Calu3 (cell line): ENCODE measurements around the gene HPN. TPM values are rescaled to one million over a fixed set of nuclear protein-coding genes. Genes with fewer than 3 reads are reported as not detected.

Experiments
- BruUV-seq: library from RNA; stranded (reverse); fragments of 400-500 nt; replicated peaks from 2 replicates; lab custom pipeline; 2021; lab: Mats Ljungman, UMichigan
- CTCF ChIA-PET: fragments of 300-600 bp; sonication (Branson Sonifier 250); formaldehyde crosslinking; loops from one replicate; lab custom pipeline; 2022; ENCODE audit warnings: antibody characterized with exemption; lab: Charles Lee
- DNase-seq: peaks from one replicate; pipeline ENCODE4 v3.0.0; 2022
- H3K27ac Mint-ChIP-seq: one replicate; pipeline ENCODE4 v1.8.0; 2022; ENCODE audit warnings: mixed read lengths; ENCODE audit not compliant: unreplicated experiment
- H3K27me3 Mint-ChIP-seq: one replicate; pipeline ENCODE4 v1.8.0; 2022; ENCODE audit warnings: mixed read lengths; ENCODE audit not compliant: unreplicated experiment
- H3K36me3 Mint-ChIP-seq: one replicate; pipeline ENCODE4 v1.8.0; 2022; ENCODE audit warnings: mild to moderate bottlenecking, moderate library complexity, mixed read lengths; ENCODE audit not compliant: insufficient read depth, unreplicated experiment
- H3K4me1 Mint-ChIP-seq: one replicate; pipeline ENCODE4 v1.8.0; 2022; ENCODE audit warnings: mild to moderate bottlenecking, low read depth, mixed read lengths; ENCODE audit not compliant: unreplicated experiment
- H3K4me3 Mint-ChIP-seq: one replicate; pipeline ENCODE4 v1.8.0; 2022; ENCODE audit warnings: mild to moderate bottlenecking, low read depth, moderate library complexity, mixed read lengths; ENCODE audit not compliant: unreplicated experiment
- H3K9me3 Mint-ChIP-seq: one replicate; pipeline ENCODE4 v1.8.0; 2022; ENCODE audit warnings: low read depth, mixed read lengths; ENCODE audit not compliant: unreplicated experiment
- intact Hi-C: fragments of 100-400 bp; cut with micrococcal nuclease; formaldehyde crosslinking; loops from one replicate; pipeline ENCODE4 v1.10.0; 2022; ENCODE audit not compliant: unreplicated experiment
- total RNA-seq: library from RNA; stranded (reverse); gene quantifications from 2 replicates; pipeline ENCODE4 v1.2.3, GENCODE V29; 2022
- TF ChIP-seq, protein P1 (sequence below): fragments of 200-600 bp; IDR thresholded peaks from one replicate; pipeline ENCODE4 v1.8.0; 2022; ENCODE audit warnings: antibody characterized with exemption; ENCODE audit not compliant: unreplicated experiment

Gene HPN
- total RNA-seq, 1 experiment from 2014 or later, result 1.4 TPM

DNA sequence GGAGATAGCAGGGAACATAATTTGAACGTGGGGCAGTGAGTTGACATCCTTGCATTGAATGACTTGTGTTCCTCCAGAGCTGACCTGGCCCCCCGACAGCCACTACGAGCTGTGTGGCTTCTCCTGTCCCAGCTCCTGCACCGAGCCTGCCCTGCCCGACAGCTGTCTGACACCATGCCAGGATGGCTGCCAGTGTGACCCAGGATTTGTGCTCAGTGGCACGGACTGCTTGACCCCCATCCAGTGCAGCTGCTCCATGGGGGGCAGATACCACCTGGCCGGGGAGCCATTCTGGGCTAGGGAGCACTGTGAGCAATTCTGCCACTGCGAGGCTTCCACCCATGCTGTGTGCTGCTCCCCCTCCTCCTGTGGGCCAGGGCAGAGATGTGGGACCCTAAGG, 44.9 kb downstream of the HPN start:
- H3K27me3 Mint-ChIP-seq, result no peaks in the 10 kb centered on the region
- H3K36me3 Mint-ChIP-seq, result peaks cover 9% of the 10 kb centered on the region
- CTCF ChIA-PET, result interaction anchor here (1.2 kb wide), 1 partner anchor 30 kb away, joined by 3 read pairs; the partner anchor contains the start of gene FXYD3
- TF ChIP-seq, protein P1, sequence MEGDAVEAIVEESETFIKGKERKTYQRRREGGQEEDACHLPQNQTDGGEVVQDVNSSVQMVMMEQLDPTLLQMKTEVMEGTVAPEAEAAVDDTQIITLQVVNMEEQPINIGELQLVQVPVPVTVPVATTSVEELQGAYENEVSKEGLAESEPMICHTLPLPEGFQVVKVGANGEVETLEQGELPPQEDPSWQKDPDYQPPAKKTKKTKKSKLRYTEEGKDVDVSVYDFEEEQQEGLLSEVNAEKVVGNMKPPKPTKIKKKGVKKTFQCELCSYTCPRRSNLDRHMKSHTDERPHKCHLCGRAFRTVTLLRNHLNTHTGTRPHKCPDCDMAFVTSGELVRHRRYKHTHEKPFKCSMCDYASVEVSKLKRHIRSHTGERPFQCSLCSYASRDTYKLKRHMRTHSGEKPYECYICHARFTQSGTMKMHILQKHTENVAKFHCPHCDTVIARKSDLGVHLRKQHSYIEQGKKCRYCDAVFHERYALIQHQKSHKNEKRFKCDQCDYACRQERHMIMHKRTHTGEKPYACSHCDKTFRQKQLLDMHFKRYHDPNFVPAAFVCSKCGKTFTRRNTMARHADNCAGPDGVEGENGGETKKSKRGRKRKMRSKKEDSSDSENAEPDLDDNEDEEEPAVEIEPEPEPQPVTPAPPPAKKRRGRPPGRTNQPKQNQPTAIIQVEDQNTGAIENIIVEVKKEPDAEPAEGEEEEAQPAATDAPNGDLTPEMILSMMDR, result no peak
- no peaks in the 10 kb centered on the region for H3K9me3 Mint-ChIP-seq
- H3K27ac Mint-ChIP-seq, result no peak overlapping the region
- BruUV-seq, result no TSS peak
- H3K4me1 Mint-ChIP-seq, result peaks cover 23% of the 10 kb centered on the region
- DNase-seq, result no peak
- H3K4me3 Mint-ChIP-seq, result no peak overlapping the region
- intact Hi-C loops, result no loop called here

DNA sequence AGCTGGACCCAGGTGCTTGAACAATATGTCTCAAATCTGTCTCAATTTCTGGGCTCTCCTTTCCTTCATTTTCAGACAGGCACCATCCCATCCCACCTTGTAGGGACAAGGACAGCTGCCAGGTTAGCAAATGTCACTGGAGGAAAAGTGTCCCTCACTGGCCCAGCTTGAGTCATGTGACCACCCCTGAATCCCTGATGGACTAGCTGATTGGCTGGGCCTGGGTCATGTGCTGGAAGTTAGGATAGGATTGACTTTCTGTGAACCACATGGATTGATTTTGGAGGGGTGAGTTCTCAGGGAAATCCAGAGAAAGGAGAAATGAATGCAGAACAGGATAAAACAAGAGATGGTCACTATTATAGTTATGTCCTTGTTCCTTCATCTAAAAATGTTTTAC, 45.9 kb downstream of the HPN start:
- Mint-ChIP-seq H3K27me3 (no peaks in the 10 kb centered on the region), H3K4me3 (no peak overlapping the region), H3K36me3 (peaks cover 9% of the 10 kb centered on the region), H3K9me3 (no peaks in the 10 kb centered on the region), H3K27ac (no peak overlapping the region), H3K4me1 (peaks cover 27% of the 10 kb centered on the region)
- no peak for DNase-seq
- no TSS peak for BruUV-seq
- TF ChIP-seq, protein P1, result no peak
- CTCF ChIA-PET, result interaction anchor here (1.2 kb wide), 1 partner anchor 29 kb away, joined by 3 read pairs; the partner anchor contains the start of gene FXYD3
- intact Hi-C loops, result no loop called here

- no peaks in the 10 kb centered on the region for H3K27me3 Mint-ChIP-seq
- TF ChIP-seq, protein P1, result no peak
- H3K4me1 Mint-ChIP-seq, result peaks cover 31% of the 10 kb centered on the region
- H3K4me3 Mint-ChIP-seq, result no peak overlapping the region
- CTCF ChIA-PET, result interaction anchor here (1.0 kb wide), 1 partner anchor 10 kb away, joined by 3 read pairs; no protein-coding TSS in a partner anchor
- no peak overlapping the region for H3K27ac Mint-ChIP-seq
- H3K9me3 Mint-ChIP-seq, result no peaks in the 10 kb centered on the region
- intact Hi-C loops, result no loop called here
- DNase-seq, result peak; percentile 52
- H3K36me3 Mint-ChIP-seq, result peaks cover 9% of the 10 kb centered on the region
- no TSS peak for BruUV-seq
Measured at GRCh38 chr19:35088131-35088913, 46.8 kb downstream of the HPN start.

DNA sequence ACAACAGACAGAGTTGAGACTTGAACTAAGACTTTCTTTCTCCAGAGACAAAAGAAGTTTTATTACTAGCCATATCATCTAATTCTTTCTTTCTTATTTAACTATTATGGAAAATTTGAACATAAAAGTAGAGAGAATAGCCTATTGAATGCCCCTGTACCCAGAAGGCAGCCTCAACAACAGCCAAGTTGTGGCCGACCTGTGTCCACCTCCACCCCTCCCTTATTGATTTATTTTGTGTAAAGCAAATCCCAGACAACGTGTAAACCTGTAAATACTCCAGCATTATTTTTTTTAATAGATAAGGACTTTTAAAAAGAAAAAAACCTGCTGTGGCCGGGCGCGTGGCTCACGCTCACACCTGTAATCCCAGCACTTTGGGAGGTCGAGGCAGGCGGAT, 48.0 kb downstream of the HPN start:
- TF ChIP-seq, protein P1, result no peak
- Mint-ChIP-seq H3K4me1 (peaks cover 38% of the 10 kb centered on the region), H3K27me3 (no peaks in the 10 kb centered on the region), H3K4me3 (peak overlapping the region; percentile 46), H3K9me3 (no peaks in the 10 kb centered on the region), H3K36me3 (peaks cover 9% of the 10 kb centered on the region), H3K27ac (peak overlapping the region; percentile 48)
- intact Hi-C loops, result no loop called here
- CTCF ChIA-PET, result interaction anchor here (1.2 kb wide), 1 partner anchor 27 kb away, joined by 4 read pairs; no protein-coding TSS in a partner anchor
- no peak for DNase-seq
- BruUV-seq, result no TSS peak
